Neuronal stem cell (in vitro differentiated cells): Measurements from ENCODE around the gene GPS2.

Experiments
- DNase-seq: peaks from one replicate; pipeline ENCODE4 v3.0.0-alpha.2; 2013; ENCODE audit warnings: low spot score
- H2AFZ ChIP-seq: one replicate; pipeline ENCODE4 v1.6.1; 2013; ENCODE audit warnings: mild to moderate bottlenecking, low read length, inconsistent platforms
- H2AK5ac ChIP-seq: 2 replicates; pipeline ENCODE4 v1.6.1; 2013; ENCODE audit warnings: low read depth, mild to moderate bottlenecking, inconsistent platforms, low read length, moderate library complexity, mixed read lengths
- H2BK120ac ChIP-seq: 2 replicates; pipeline ENCODE4 v1.6.1; 2013; ENCODE audit warnings: low read depth, mild to moderate bottlenecking, inconsistent platforms, low read length, moderate library complexity, mixed read lengths
- H2BK12ac ChIP-seq: one replicate; pipeline ENCODE4 v1.6.1; 2013; ENCODE audit warnings: low read length, inconsistent platforms
- H2BK15ac ChIP-seq: 2 replicates; pipeline ENCODE4 v1.6.1; 2013; ENCODE audit warnings: mild to moderate bottlenecking, low read length, inconsistent platforms, mixed read lengths
- H2BK5ac ChIP-seq: one replicate; pipeline ENCODE4 v1.6.1; 2013; ENCODE audit warnings: inconsistent platforms, mild to moderate bottlenecking, low read length, moderate library complexity
- H3K14ac ChIP-seq: one replicate; pipeline ENCODE4 v1.6.1; 2013; ENCODE audit warnings: low read length, inconsistent platforms
- H3K18ac ChIP-seq: 2 replicates; pipeline ENCODE4 v1.6.1; 2013; ENCODE audit warnings: low read length, inconsistent platforms
- H3K23ac ChIP-seq: 2 replicates; pipeline ENCODE4 v1.6.1; 2013; ENCODE audit warnings: low read depth, mild to moderate bottlenecking, mixed read lengths, low read length, inconsistent platforms; ENCODE audit not compliant: poor library complexity
- H3K27ac ChIP-seq: replicated peaks from 3 replicates; pipeline ENCODE4 v1.5.1; 2013; ENCODE audit warnings: low read length, inconsistent platforms
- H3K27me3 ChIP-seq, 3 experiments: 2 replicates each; pipeline ENCODE4 v1.6.1; 2013; ENCODE audit warnings: low read length in 3 of 3, mild to moderate bottlenecking in 2 of 3, inconsistent platforms in 1 of 3, low read depth in 1 of 3, mixed read lengths in 1 of 3, moderate library complexity in 1 of 3; ENCODE audit not compliant: control insufficient read depth in 3 of 3, insufficient read depth in 3 of 3
- H3K36me3 ChIP-seq, 2 donors: replicated peaks in 1 of 2; 2 replicates each; pipeline ENCODE4 v1.6.1; 2013; ENCODE audit warnings: low read length in 2 of 2; ENCODE audit not compliant: control insufficient read depth in 2 of 2, insufficient read depth in 2 of 2
- H3K4ac ChIP-seq: 2 replicates; pipeline ENCODE4 v1.6.1; 2013; ENCODE audit warnings: inconsistent platforms, mild to moderate bottlenecking, low read length, moderate library complexity
- H3K4me1 ChIP-seq, 2 donors: 1 replicate in 1 of 2; 2 replicates in 1 of 2; pipeline ENCODE4 v1.6.1; 2013; ENCODE audit warnings: low read length in 2 of 2, low read depth in 1 of 2; ENCODE audit not compliant: control insufficient read depth in 2 of 2, insufficient read depth in 1 of 2
- H3K4me2 ChIP-seq: one replicate; pipeline ENCODE4 v1.6.1; 2013; ENCODE audit warnings: mild to moderate bottlenecking, low read length, inconsistent platforms; ENCODE audit not compliant: insufficient read depth, poor library complexity, severe bottlenecking
- H3K4me3 ChIP-seq, 2 donors: 2 replicates each; pipeline ENCODE4 v1.5.1; 2013; ENCODE audit warnings: low read length in 2 of 2, mild to moderate bottlenecking in 2 of 2, inconsistent platforms in 1 of 2, moderate library complexity in 1 of 2
- H3K79me1 ChIP-seq: one replicate; pipeline ENCODE4 v1.6.1; 2013; ENCODE audit warnings: low read depth, mild to moderate bottlenecking, inconsistent platforms, low read length, moderate library complexity
- H3K9ac ChIP-seq: one replicate; pipeline ENCODE4 v1.6.1; 2013; ENCODE audit warnings: mild to moderate bottlenecking, low read depth, low read length, inconsistent platforms; ENCODE audit not compliant: poor library complexity
- H3K9me3 ChIP-seq, 2 donors: replicated peaks in 1 of 2; 2 replicates each; pipeline versions ENCODE3 to v1.6.1; 2013; ENCODE audit warnings: low read length in 2 of 2, mild to moderate bottlenecking in 2 of 2, inconsistent platforms in 1 of 2, low read depth in 1 of 2, mixed read lengths in 1 of 2, moderate library complexity in 1 of 2; ENCODE audit not compliant: control insufficient read depth in 2 of 2, insufficient read depth in 1 of 2
- H4K8ac ChIP-seq: one replicate; pipeline ENCODE4 v1.6.1; 2013; ENCODE audit warnings: low read depth, mild to moderate bottlenecking, inconsistent platforms, low read length, moderate library complexity
- H4K91ac ChIP-seq: one replicate; pipeline ENCODE4 v1.6.1; 2013; ENCODE audit warnings: low read length, low read depth, mild to moderate bottlenecking, inconsistent platforms; ENCODE audit not compliant: poor library complexity
- WGBS, 2 donors: extraction: QIAGEN DNeasy Blood & Tissue Kit; methylation state at CpG; one replicate each; pipeline ENCODE4 v1.1.7; 2013; ENCODE audit warnings: missing lambda C conversion rate in 2 of 2, mixed read lengths in 1 of 2; ENCODE audit not compliant: insufficient read length in 2 of 2, insufficient replicate concordance in 1 of 2; ENCODE audit errors: extremely low coverage in 2 of 2; 5-methylcytosine and 5-hydroxymethylcytosine counted together

GPS2 gene

DNA sequence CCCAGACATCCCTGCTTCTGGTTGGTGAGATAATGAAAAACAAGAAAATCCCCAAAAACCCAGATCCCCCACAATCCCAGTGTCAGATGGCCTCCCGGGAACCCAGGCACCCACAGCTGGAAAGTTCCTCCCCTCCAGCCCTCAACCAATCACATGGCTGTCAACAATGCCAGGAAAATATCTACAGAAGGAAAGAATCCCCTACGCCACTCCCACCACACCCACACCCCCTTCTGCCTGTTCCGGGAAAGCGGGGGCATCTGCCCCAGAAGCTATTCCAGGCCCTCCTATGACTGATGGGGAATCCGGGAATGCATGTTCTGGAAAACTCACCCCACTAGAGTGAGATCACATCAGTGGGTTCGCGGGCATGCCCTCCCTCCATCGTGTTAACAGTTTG lies 41.6 kb upstream of the GPS2 start:
- Histone ChIP-seq H2BK15ac (peak overlapping the region; percentile 35), H2AK5ac (peak overlapping the region; percentile 37), H3K4me3 (no peak overlapping the region), H3K27me3 (peaks cover 0 to 3% (median 0%) of the 10 kb centered on the region in 3 experiments), H3K27ac (no peak overlapping the region), H2BK5ac (peak overlapping the region; percentile 30), H3K4me1 (peaks cover 17 to 38% of the 10 kb centered on the region in 2 donors), H3K4me2 (no peak overlapping the region), H3K36me3 (no peaks in the 10 kb centered on the region), H3K18ac (no peak overlapping the region), H3K14ac (peak overlapping the region; percentile 6), H2BK12ac (no peak overlapping the region), H3K9ac (no peak overlapping the region), H3K9me3 (no peaks in the 10 kb centered on the region), H4K91ac (no peak overlapping the region), H3K4ac (no peak overlapping the region), H2BK120ac (peak overlapping the region; percentile 77), H4K8ac (no peak overlapping the region), H2AFZ (no peak overlapping the region), H3K23ac (no peak overlapping the region), H3K79me1 (peaks cover 6% of the 10 kb centered on the region)
- no peak for DNase-seq
- WGBS, 2 donors: no CpG with 5 or more reads among the region's 8 CpGs

DNA sequence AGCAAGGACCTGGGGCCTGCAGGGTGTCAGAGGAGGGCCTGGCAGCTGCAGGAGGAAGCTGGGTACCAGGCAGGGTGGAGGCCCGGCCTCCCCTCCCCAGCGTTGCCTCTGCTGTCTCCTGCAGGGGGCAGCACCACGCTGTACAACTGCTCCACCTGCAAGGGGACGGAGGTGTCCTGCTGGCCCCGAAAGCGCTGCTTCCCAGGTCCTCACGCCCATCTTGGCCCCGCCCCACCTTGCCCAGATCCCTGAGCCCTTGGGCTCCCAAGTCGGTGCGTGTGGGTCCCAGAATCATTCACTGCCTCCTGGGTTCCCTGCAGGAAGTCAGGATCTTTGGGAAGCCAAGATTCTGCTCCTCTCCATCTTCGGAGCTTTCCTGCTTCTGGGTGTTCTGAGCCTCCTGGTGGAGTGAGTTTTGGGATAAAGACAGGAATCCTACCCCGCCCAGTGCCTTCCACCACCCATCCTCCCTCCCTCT lies 41.0 kb upstream of the GPS2 start:
- Histone ChIP-seq H2BK120ac (peak overlapping the region; percentile 77), H3K27me3 (peaks cover 0 to 3% (median 0%) of the 10 kb centered on the region in 3 experiments), H2BK15ac (peak overlapping the region; percentile 28), H3K79me1 (peaks cover 8% of the 10 kb centered on the region), H2BK5ac (peak overlapping the region; percentile 30), H4K8ac (no peak overlapping the region), H3K36me3 (no peaks in the 10 kb centered on the region), H3K14ac (no peak overlapping the region), H2AFZ (no peak overlapping the region), H3K27ac (no peak overlapping the region), H3K18ac (peak overlapping the region; percentile 36), H2AK5ac (peak overlapping the region; percentile 37), H4K91ac (no peak overlapping the region), H3K4ac (no peak overlapping the region), H3K4me3 (no peak overlapping the region), H3K4me1 (peaks cover 17 to 38% of the 10 kb centered on the region in 2 donors), H3K9ac (no peak overlapping the region), H3K4me2 (peak overlapping the region; percentile 40), H2BK12ac (no peak overlapping the region), H3K9me3 (no peaks in the 10 kb centered on the region), H3K23ac (no peak overlapping the region)
- peak; percentile 76 for DNase-seq
- WGBS, 2 donors: no CpG with 5 or more reads among the region's 12 CpGs

- no peak overlapping the region for H3K23ac ChIP-seq
- H3K4me2 ChIP-seq: no peak overlapping the region
- no CpG with 5 or more reads among the region's 8 CpGs for WGBS, 2 donors
- H2AK5ac ChIP-seq: peak overlapping the region; percentile 26
- no peak overlapping the region for H3K4ac ChIP-seq
- peak overlapping the region; percentile 17 for H3K18ac ChIP-seq
- H3K9ac ChIP-seq: no peak overlapping the region
- no peak overlapping the region for H3K27ac ChIP-seq
- peaks cover 0 to 3% (median 0%) of the 10 kb centered on the region in 3 experiments for H3K27me3 ChIP-seq
- H3K14ac ChIP-seq: no peak overlapping the region
- no peaks in the 10 kb centered on the region for H3K9me3 ChIP-seq
- peaks cover 17 to 41% of the 10 kb centered on the region in 2 donors for H3K4me1 ChIP-seq
- H3K36me3 ChIP-seq: no peaks in the 10 kb centered on the region
- no peak overlapping the region for H4K91ac ChIP-seq
- no peak overlapping the region for H2BK15ac ChIP-seq
- H3K4me3 ChIP-seq: no peak overlapping the region
- no peak overlapping the region for H4K8ac ChIP-seq
- H2AFZ ChIP-seq: no peak overlapping the region
- H2BK12ac ChIP-seq: no peak overlapping the region
- peaks cover 8% of the 10 kb centered on the region for H3K79me1 ChIP-seq
- no peak for DNase-seq
- no peak overlapping the region for H2BK5ac ChIP-seq
- no peak overlapping the region for H2BK120ac ChIP-seq
These were observed 40.4 kb upstream of the GPS2 start for GRCh38 chr17:7355573-7355972.

GRCh38 chr17:7355053-7355452 lies 39.9 kb upstream of the GPS2 start, which contains the start of gene TMEM95:
Gene TMEM95 (plus strand): TSS chr17:7355156. CDS start chr17:7355205, 49 bp downstream.
- Histone ChIP-seq H3K9me3 (no peaks in the 10 kb centered on the region), H2BK12ac (no peak within 1 kb of the TSS), H3K4me3 (peak within 1 kb of the TSS in 1 of 2 donors; percentile 10), H3K9ac (no peak within 1 kb of the TSS), H2AFZ (no peak within 1 kb of the TSS), H2BK120ac (no peak within 1 kb of the TSS), H4K8ac (no peak within 1 kb of the TSS), H3K4ac (no peak within 1 kb of the TSS), H3K4me2 (peak within 1 kb of the TSS; percentile 3), H3K27me3 (peaks cover 0 to 3% (median 0%) of the 10 kb centered on the region in 3 experiments), H3K4me1 (peaks cover 17 to 44% of the 10 kb centered on the region in 2 donors), H3K14ac (peak within 1 kb of the TSS; percentile 63), H2AK5ac (peak within 1 kb of the TSS; percentile 82), H3K27ac (no peak within 1 kb of the TSS), H2BK15ac (peak within 1 kb of the TSS; percentile 14), H2BK5ac (peak within 1 kb of the TSS; percentile 69), H3K36me3 (no peaks in the 10 kb centered on the region), H3K18ac (peak within 1 kb of the TSS; percentile 61), H3K79me1 (peaks cover 8% of the 10 kb centered on the region), H3K23ac (peak within 1 kb of the TSS; percentile 75), H4K91ac (peak within 1 kb of the TSS; percentile 40)
- WGBS, 2 donors: no CpG with 5 or more reads among the region's 10 CpGs
- DNase-seq: no peak
